ENCODE results near the gene CS. TPM values are rescaled to one million over a fixed set of nuclear protein-coding genes. Genes with fewer than 3 reads are reported as not detected.
A peak's percentile ranks its signal among the peaks of the same experiment; 100 is the strongest.

CS gene
- total RNA-seq, 1 experiment from 2014 or later, result 250 TPM

- Histone ChIP-seq H3K56ac (ENCODE audit: insufficient read length, low read depth, low read length) (no peak overlapping the region), H3K79me2 (ENCODE audit: insufficient read depth, low read length) (no peaks in the 10 kb centered on the region), H3K18ac (ENCODE audit: insufficient read length, low read depth, low read length) (no peak overlapping the region), H2BK15ac (ENCODE audit: low read depth, low read length) (no peak overlapping the region), H2AK5ac (ENCODE audit: insufficient read length, low read length) (no peak overlapping the region), H2BK20ac (ENCODE audit: low read depth, low read length, poor library complexity, severe bottlenecking) (no peak overlapping the region), H4K20me1 (ENCODE audit: control insufficient read depth, insufficient read depth, insufficient read length) (no peaks in the 10 kb centered on the region), H3K9ac (ENCODE audit: extremely low read depth, insufficient read length, low read length) (no peak overlapping the region), H3K4ac (ENCODE audit: low read depth, low read length) (no peak overlapping the region), H3K23me2 (ENCODE audit: insufficient read length, low read depth, low read length, poor library complexity, severe bottlenecking) (no peaks in the 10 kb centered on the region), H3T11ph (ENCODE audit: low read length) (no peak overlapping the region), H2AFZ (ENCODE audit: low read length) (no peak overlapping the region), H2BK12ac (ENCODE audit: insufficient read length, low read depth, low read length) (no peak overlapping the region), H3K23ac (ENCODE audit: insufficient read length, low read depth, low read length) (no peak overlapping the region), H2BK120ac (ENCODE audit: low read depth, low read length, poor library complexity, severe bottlenecking) (no peak overlapping the region), H3K27me3 (ENCODE audit: insufficient read depth, low read length) (no peaks in the 10 kb centered on the region), H3K27ac (ENCODE audit: insufficient read length, low read depth, low read length) (no peak overlapping the region), H2BK5ac (ENCODE audit: insufficient read length, low read length) (no peak overlapping the region), H3K9me3 (ENCODE audit: control insufficient read depth, low read depth, low read length) (no peaks in the 10 kb centered on the region), H4K91ac (ENCODE audit: insufficient read length, low read depth, low read length) (no peak overlapping the region), H4K8ac (replicated peaks; ENCODE audit: insufficient read length, low read depth, low read length) (no peak overlapping the region), H3K14ac (ENCODE audit: insufficient read depth, low read length) (no peak overlapping the region), H3K4me2 (ENCODE audit: insufficient read depth, insufficient read length, low read length) (no peak overlapping the region), H3K79me1 (ENCODE audit: insufficient read depth, low read depth, low read length, poor library complexity, severe bottlenecking) (no peaks in the 10 kb centered on the region), H4K5ac (ENCODE audit: insufficient read length, low read depth, low read length) (no peak overlapping the region), H3K4me1 (ENCODE audit: insufficient read depth, low read length) (no peaks in the 10 kb centered on the region)
- Mint-ChIP-seq H3K27me3 (ENCODE audit: low read depth) (peaks cover 13% of the 10 kb centered on the region), H3K27ac (no peak overlapping the region), H3K36me3 (ENCODE audit: insufficient read depth in 1 of 3, low read depth in 3 of 3) (peaks cover 24 to 37% (median 33%) of the 10 kb centered on the region in 3 experiments), H3K4me3 (peak overlapping the region in 1 of 2 experiments; percentile 17; a peak in 1 of 5 replicates), H3K9me3 (no peaks in the 10 kb centered on the region), H3K4me1 (peaks cover 2 to 10% of the 10 kb centered on the region in 2 experiments; a peak in 1 of 4 replicates)
- no peak for TF ChIP-seq CTCF (conservative IDR thresholded peaks at IDR 0.05)
- WGBS (ENCODE audit: extremely low coverage, insufficient read length, low lambda C conversion rate), result no CpG with 5 or more reads among the region's 11 CpGs
- no peak for DNase-seq
These were observed 62.6 kb downstream of the CS start for GRCh38 chr12:56237552-56237951.

Data from H9 (cell line).